HG02970 (cell line): Measurements from ENCODE around the gene SVIL.
"Not testable (repeated sequence)": the region's sequence is repeated elsewhere in the genome, so short reads cannot be mapped to it uniquely, and the experiment has no call there.

Experiments used
- ATAC-seq: cut with Tn5 transposase; IDR thresholded peaks from one replicate; pipeline ENCODE4 v1.9.1; 2021; ENCODE audit warnings: mild to moderate bottlenecking, moderate library complexity, moderate number of reproducible peaks; ENCODE audit not compliant: unreplicated experiment, low FRiP score

Gene SVIL

GRCh38 chr10:29496341-29497162 lies 138.2 kb downstream of the SVIL start:
- no peak for ATAC-seq

GRCh38 chr10:29495366-29495765 lies 139.4 kb downstream of the SVIL start:
- ATAC-seq, result no peak

GRCh38 chr10:29493697-29494096 lies 141.1 kb downstream of the SVIL start:
- ATAC-seq, result no peak

GRCh38 chr10:29492774-29493173 lies 142.0 kb downstream of the SVIL start:
- no peak for ATAC-seq

- no peak for ATAC-seq
Measured at GRCh38 chr10:29491918-29492317, 142.9 kb downstream of the SVIL start.

- not testable (repeated sequence) for ATAC-seq
Measured at GRCh38 chr10:29490781-29491280, 143.9 kb downstream of the SVIL start.

GRCh38 chr10:29488471-29488870 lies 146.3 kb downstream of the SVIL start:
- ATAC-seq, result not testable (repeated sequence)

- ATAC-seq, result not testable (repeated sequence)
Measured at GRCh38 chr10:29487884-29488266, 146.9 kb downstream of the SVIL start.

- not testable (repeated sequence) for ATAC-seq
Measured at GRCh38 chr10:29487032-29487883, 147.5 kb downstream of the SVIL start.

- no peak for ATAC-seq
Measured at GRCh38 chr10:29486433-29486832, 148.3 kb downstream of the SVIL start.

GRCh38 chr10:29484677-29485076 lies 150.1 kb downstream of the SVIL start:
- not testable (repeated sequence) for ATAC-seq

GRCh38 chr10:29482591-29483431 lies 152.0 kb downstream of the SVIL start:
- ATAC-seq, result no peak

- ATAC-seq, result no peak
Measured at GRCh38 chr10:29481906-29482440, 152.8 kb downstream of the SVIL start.

GRCh38 chr10:29479981-29480954 lies 154.5 kb downstream of the SVIL start:
- ATAC-seq, result no peak

GRCh38 chr10:29479081-29479925 lies 155.5 kb downstream of the SVIL start:
- ATAC-seq, result no peak

GRCh38 chr10:29473406-29474100 lies 161.2 kb downstream of the SVIL start:
- ATAC-seq, result no peak

GRCh38 chr10:29473087-29473356 lies 161.7 kb downstream of the SVIL start:
- no peak for ATAC-seq
